ENCODE data around the gene ABCC9. TPM values are rescaled to one million over a fixed set of nuclear protein-coding genes. Genes with fewer than 3 reads are reported as not detected.

ABCC9 gene
- total RNA-seq, result 49.5 TPM

GRCh38 chr12:21940549-21941505 lies at the start of gene ABCC9:
ABCC9 (minus strand) TSS chr12:21941426; CDS start chr12:21936674, 4,752 bp downstream.

GRCh38 chr12:21774358-21775132 lies 166.7 kb downstream of the ABCC9 start, which contains the start of gene KCNJ8:
KCNJ8 (minus strand) TSS chr12:21774706; CDS start chr12:21773616, 1,090 bp downstream.

Small RNA genes lying within 50 kb of the gene (small RNA-seq; reads per million reads assigned to genes)
- not detected for gene AC008250.2 (ENCODE audit: low replicate concordance)

Other genes with a start within 250 kb of the ABCC9 start
- gene KCNJ8, start 166.7 kb downstream of the ABCC9 start, total RNA-seq, result 28.3 TPM
- gene CMAS, start 104.8 kb upstream of the ABCC9 start, total RNA-seq, result 23.6 TPM